ENCODE measurements around the gene VPS18.

The VPS18 gene

GRCh38 chr15:40902605-40903561 lies 8.6 kb downstream of the VPS18 start:
- no peak for DNase-seq (ENCODE audit: low read depth)

GRCh38 chr15:40904552-40905201 lies 10.4 kb downstream of the VPS18 start:
- DNase-seq (ENCODE audit: low read depth), result no peak

GRCh38 chr15:40906091-40906990 lies 12.1 kb downstream of the VPS18 start:
- DNase-seq (ENCODE audit: low read depth), result no peak

- DNase-seq (ENCODE audit: low read depth), result no peak
These were observed 12.9 kb downstream of the VPS18 start for GRCh38 chr15:40906991-40907802.

- DNase-seq (ENCODE audit: low read depth), result no peak
These were observed 13.8 kb downstream of the VPS18 start for GRCh38 chr15:40908095-40908494.

GRCh38 chr15:40909662-40910630 lies 15.7 kb downstream of the VPS18 start:
- no peak for DNase-seq (ENCODE audit: low read depth)

GRCh38 chr15:40911141-40911540 lies 16.9 kb downstream of the VPS18 start:
- DNase-seq (ENCODE audit: low read depth), result no peak

- no peak for DNase-seq (ENCODE audit: low read depth)
These were observed 17.4 kb downstream of the VPS18 start for GRCh38 chr15:40911693-40912092.

GRCh38 chr15:40912478-40912877 lies 18.2 kb downstream of the VPS18 start:
- DNase-seq (ENCODE audit: low read depth), result no peak

GRCh38 chr15:40914013-40914412 lies 19.8 kb downstream of the VPS18 start:
- DNase-seq (ENCODE audit: low read depth), result no peak

GRCh38 chr15:40914486-40914885 lies 20.2 kb downstream of the VPS18 start:
- DNase-seq (ENCODE audit: low read depth), result no peak

- no peak for DNase-seq (ENCODE audit: low read depth)
These were observed 20.9 kb downstream of the VPS18 start for GRCh38 chr15:40915116-40915661.

- DNase-seq (ENCODE audit: low read depth), result no peak
These were observed 21.4 kb downstream of the VPS18 start for GRCh38 chr15:40915679-40916078.

GRCh38 chr15:40917585-40917984 lies 23.3 kb downstream of the VPS18 start:
- no peak for DNase-seq (ENCODE audit: low read depth)

GRCh38 chr15:40918146-40918798 lies 24.0 kb downstream of the VPS18 start:
- no peak for DNase-seq (ENCODE audit: low read depth)

- no peak for DNase-seq (ENCODE audit: low read depth)
These were observed 24.6 kb downstream of the VPS18 start for GRCh38 chr15:40918799-40919392.

- DNase-seq (ENCODE audit: low read depth), result no peak
These were observed 27.8 kb downstream of the VPS18 start for GRCh38 chr15:40921949-40922607.

- DNase-seq (ENCODE audit: low read depth), result no peak
These were observed 28.4 kb downstream of the VPS18 start for GRCh38 chr15:40922608-40923005.

Data from CMK (cell line).